ENCODE results near the gene IKBKE.

DNA sequence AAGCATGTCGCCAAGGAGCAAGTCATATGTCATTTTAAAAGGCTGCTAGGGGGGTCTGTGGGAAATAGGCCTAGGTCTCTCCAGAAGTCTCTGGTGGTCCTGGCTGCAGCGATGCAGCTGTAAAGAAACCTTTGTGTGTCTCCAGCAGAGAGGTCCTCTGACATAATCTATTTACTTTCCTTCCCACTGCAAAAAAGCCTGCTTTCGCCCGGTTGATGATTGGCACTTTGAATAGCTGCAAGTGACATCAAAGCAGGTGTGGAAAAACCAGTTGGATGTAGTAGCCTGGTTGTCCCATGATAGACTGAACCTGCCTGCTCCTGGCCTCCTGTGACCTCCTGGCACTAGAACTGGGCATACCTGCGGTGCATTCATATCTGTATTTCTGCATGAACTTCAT lies 50.9 kb downstream of the IKBKE start:
- TF ChIP-seq, protein P1, sequence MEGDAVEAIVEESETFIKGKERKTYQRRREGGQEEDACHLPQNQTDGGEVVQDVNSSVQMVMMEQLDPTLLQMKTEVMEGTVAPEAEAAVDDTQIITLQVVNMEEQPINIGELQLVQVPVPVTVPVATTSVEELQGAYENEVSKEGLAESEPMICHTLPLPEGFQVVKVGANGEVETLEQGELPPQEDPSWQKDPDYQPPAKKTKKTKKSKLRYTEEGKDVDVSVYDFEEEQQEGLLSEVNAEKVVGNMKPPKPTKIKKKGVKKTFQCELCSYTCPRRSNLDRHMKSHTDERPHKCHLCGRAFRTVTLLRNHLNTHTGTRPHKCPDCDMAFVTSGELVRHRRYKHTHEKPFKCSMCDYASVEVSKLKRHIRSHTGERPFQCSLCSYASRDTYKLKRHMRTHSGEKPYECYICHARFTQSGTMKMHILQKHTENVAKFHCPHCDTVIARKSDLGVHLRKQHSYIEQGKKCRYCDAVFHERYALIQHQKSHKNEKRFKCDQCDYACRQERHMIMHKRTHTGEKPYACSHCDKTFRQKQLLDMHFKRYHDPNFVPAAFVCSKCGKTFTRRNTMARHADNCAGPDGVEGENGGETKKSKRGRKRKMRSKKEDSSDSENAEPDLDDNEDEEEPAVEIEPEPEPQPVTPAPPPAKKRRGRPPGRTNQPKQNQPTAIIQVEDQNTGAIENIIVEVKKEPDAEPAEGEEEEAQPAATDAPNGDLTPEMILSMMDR (conservative IDR thresholded peaks at IDR 0.05): no peak
- TF ChIP-seq ZFX (IDR thresholded peaks at IDR 0.05): no peak
